ENCODE data around the gene RASGRP1. TPM values are rescaled to one million over a fixed set of nuclear protein-coding genes. Genes with fewer than 3 reads are reported as not detected.
A peak's percentile ranks its signal among the peaks of the same experiment; 100 is the strongest.

The RASGRP1 gene
- total RNA-seq, 1 experiment from 2014 or later = not detected

- DNase-seq (ENCODE audit: unreplicated experiment) = no peak
- TF ChIP-seq, protein P1, sequence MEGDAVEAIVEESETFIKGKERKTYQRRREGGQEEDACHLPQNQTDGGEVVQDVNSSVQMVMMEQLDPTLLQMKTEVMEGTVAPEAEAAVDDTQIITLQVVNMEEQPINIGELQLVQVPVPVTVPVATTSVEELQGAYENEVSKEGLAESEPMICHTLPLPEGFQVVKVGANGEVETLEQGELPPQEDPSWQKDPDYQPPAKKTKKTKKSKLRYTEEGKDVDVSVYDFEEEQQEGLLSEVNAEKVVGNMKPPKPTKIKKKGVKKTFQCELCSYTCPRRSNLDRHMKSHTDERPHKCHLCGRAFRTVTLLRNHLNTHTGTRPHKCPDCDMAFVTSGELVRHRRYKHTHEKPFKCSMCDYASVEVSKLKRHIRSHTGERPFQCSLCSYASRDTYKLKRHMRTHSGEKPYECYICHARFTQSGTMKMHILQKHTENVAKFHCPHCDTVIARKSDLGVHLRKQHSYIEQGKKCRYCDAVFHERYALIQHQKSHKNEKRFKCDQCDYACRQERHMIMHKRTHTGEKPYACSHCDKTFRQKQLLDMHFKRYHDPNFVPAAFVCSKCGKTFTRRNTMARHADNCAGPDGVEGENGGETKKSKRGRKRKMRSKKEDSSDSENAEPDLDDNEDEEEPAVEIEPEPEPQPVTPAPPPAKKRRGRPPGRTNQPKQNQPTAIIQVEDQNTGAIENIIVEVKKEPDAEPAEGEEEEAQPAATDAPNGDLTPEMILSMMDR (IDR thresholded peaks at IDR 0.05; ENCODE audit: unreplicated experiment) = no peak
- H3K27ac Mint-ChIP-seq (ENCODE audit: low read depth, unreplicated experiment) = no peak overlapping the region
- POLR2A ChIA-PET = no interaction called here
- no peaks in the 10 kb centered on the region for H3K27me3 Mint-ChIP-seq (ENCODE audit: insufficient read depth, unreplicated experiment)
- no peak overlapping the region for H3K4me3 Mint-ChIP-seq (ENCODE audit: unreplicated experiment)
- CTCF ChIA-PET = interaction anchor here (0.7 to 2.3 kb wide), 6 partner anchors 15 to 448 kb away, joined by 3 to 15 read pairs (median 4); no protein-coding TSS in a partner anchor
- intact Hi-C loops (cut with micrococcal nuclease) = no loop called here
- H3K4me1 Mint-ChIP-seq (ENCODE audit: insufficient read depth, unreplicated experiment) = peaks cover 32% of the 10 kb centered on the region
- BruUV-seq (replicated peaks) = no TSS peak
- peaks cover 6% of the 10 kb centered on the region for H3K36me3 Mint-ChIP-seq (ENCODE audit: insufficient read depth, unreplicated experiment)
- H3K9me3 Mint-ChIP-seq (ENCODE audit: unreplicated experiment) = no peaks in the 10 kb centered on the region
These were observed 106.0 kb downstream of the RASGRP1 start for GRCh38 chr15:38458646-38459045.

DNA sequence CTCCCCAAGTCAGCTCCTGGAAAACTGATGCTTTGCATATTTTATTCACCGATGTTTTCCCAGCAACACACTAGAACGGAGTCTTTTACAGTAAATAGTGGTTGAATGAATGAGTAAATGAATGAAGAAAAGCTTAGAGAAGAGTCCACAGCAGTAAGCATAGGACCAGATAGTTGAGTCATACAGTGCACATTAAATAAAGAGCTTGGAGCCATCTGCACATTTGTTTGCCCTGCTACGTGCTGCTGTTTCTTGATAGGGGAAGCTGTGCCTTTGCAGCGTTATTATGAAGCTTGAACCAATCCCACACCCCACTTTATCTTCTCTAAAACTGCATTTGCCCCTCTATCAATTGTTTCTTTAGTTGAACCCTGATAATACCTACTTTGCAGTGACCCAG lies 109.5 kb downstream of the RASGRP1 start:
- Mint-ChIP-seq H3K36me3 (ENCODE audit: insufficient read depth, unreplicated experiment) (peaks cover 6% of the 10 kb centered on the region), H3K27ac (ENCODE audit: low read depth, unreplicated experiment) (peak overlapping the region; percentile 97), H3K9me3 (ENCODE audit: unreplicated experiment) (no peaks in the 10 kb centered on the region), H3K27me3 (ENCODE audit: insufficient read depth, unreplicated experiment) (peaks cover 20% of the 10 kb centered on the region), H3K4me1 (ENCODE audit: insufficient read depth, unreplicated experiment) (peaks cover 27% of the 10 kb centered on the region), H3K4me3 (ENCODE audit: unreplicated experiment) (peak overlapping the region; percentile 91)
- CTCF ChIA-PET = interaction anchor here (0.6 to 3.9 kb wide), 17 partner anchors 8 to 459 kb away, joined by 3 to 50 read pairs (median 4); partner anchors contain the start of gene RASGRP1
- TF ChIP-seq, protein P1 (IDR thresholded peaks at IDR 0.05; ENCODE audit: unreplicated experiment) = no peak
- intact Hi-C loops (cut with micrococcal nuclease) = no loop called here
- no TSS peak for BruUV-seq (replicated peaks)
- DNase-seq (ENCODE audit: unreplicated experiment) = no peak
- POLR2A ChIA-PET = interaction anchor here (0.6 to 2.8 kb wide), 13 partner anchors 9 to 244 kb away, joined by 3 to 31 read pairs (median 7); partner anchors contain the start of gene SPRED1

DNA sequence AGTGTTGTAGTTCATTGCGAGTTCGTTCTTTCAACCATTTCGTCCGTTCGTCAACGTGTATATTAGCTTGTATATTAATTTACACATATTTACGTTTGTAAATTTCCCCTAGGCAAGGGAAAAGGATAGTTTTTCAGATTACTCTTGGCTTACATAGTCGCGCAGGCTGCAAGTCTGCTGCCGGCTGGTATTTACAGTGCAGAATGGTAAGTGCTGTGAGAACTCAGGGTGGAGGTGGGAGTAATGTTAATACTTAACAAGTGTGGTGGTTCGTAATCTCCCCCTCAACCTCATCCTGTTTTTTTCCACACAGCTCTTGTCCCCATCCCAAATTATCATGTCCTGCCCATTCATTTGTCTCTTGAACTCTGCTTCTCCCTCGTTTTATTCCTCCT lies 109.9 kb downstream of the RASGRP1 start:
- ChIA-PET CTCF (interaction anchor here (0.5 to 3.9 kb wide), 21 partner anchors 8 to 459 kb away, joined by 3 to 50 read pairs (median 4); partner anchors contain the start of gene RASGRP1), POLR2A (interaction anchor here (0.7 to 2.8 kb wide), 17 partner anchors 10 to 740 kb away, joined by 3 to 31 read pairs (median 6); partner anchors contain the start of gene SPRED1)
- TF ChIP-seq, protein P1 (IDR thresholded peaks at IDR 0.05; ENCODE audit: unreplicated experiment) = no peak
- Mint-ChIP-seq H3K4me3 (ENCODE audit: unreplicated experiment) (peak overlapping the region; percentile 91), H3K4me1 (ENCODE audit: insufficient read depth, unreplicated experiment) (peaks cover 23% of the 10 kb centered on the region), H3K36me3 (ENCODE audit: insufficient read depth, unreplicated experiment) (peaks cover 6% of the 10 kb centered on the region), H3K27me3 (ENCODE audit: insufficient read depth, unreplicated experiment) (peaks cover 24% of the 10 kb centered on the region), H3K27ac (ENCODE audit: low read depth, unreplicated experiment) (peak overlapping the region; percentile 97), H3K9me3 (ENCODE audit: unreplicated experiment) (no peaks in the 10 kb centered on the region)
- no peak for DNase-seq (ENCODE audit: unreplicated experiment)
- intact Hi-C loops (cut with micrococcal nuclease) = no loop called here
- no TSS peak for BruUV-seq (replicated peaks)

DNA sequence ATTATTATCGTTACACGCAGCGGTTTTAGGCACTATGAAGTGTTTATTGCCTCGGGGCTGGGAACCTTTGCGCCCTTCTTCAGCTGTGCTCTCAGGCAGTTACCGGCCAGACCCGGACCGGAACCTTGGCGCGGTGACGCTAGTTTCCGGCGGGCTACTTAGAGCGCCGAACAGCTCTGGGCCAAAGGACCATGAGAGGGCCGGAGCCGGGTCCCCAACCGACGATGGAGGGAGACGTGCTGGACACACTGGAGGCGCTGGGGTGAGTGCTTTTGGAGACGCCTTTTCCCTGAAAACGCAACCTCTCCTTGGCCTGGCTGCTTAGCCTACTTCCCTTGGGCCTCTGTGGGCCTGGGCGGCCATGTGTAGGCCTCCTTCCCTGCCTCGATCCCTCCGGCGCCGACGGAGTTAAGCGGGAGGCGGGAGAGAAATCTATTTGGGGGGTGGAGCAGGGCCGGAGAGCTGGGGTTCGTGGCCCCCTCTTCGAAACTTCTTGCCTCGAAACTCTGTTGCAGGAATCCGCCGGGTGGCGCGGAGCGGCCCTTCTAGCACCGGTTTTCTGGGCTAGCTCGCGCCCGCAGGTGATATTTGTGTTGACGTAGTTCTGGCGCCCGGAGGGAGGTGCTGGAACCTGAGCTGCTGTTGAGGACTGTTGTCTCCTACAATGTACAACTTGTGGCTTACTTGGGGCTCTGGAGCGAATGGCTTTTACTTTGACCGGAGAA lies 110.5 kb downstream of the RASGRP1 start, which contains the start of gene FAM98B:
FAM98B (plus strand) TSS at position 157 of the 725 bp plus-strand sequence; CDS start at position 192, 35 bp downstream.
- CTCF ChIA-PET = interaction anchor here (0.5 to 3.9 kb wide), 19 partner anchors 9 to 458 kb away, joined by 3 to 50 read pairs (median 3); no protein-coding TSS in a partner anchor
- DNase-seq (ENCODE audit: unreplicated experiment) = peak; percentile 90

More for the DNA sequence above, 110.5 kb downstream of the RASGRP1 start, which contains the start of gene FAM98B:
- peak within 1 kb of the TSS; percentile 91 for H3K4me3 Mint-ChIP-seq (ENCODE audit: unreplicated experiment)
- TF ChIP-seq, protein P1 (IDR thresholded peaks at IDR 0.05; ENCODE audit: unreplicated experiment) = no peak
- POLR2A ChIA-PET = interaction anchor here (0.7 to 2.8 kb wide), 17 partner anchors 10 to 741 kb away, joined by 3 to 31 read pairs (median 6); partner anchors contain the start of gene SPRED1
- peaks cover 3% of the 10 kb centered on the region for H3K36me3 Mint-ChIP-seq (ENCODE audit: insufficient read depth, unreplicated experiment)
- TSS peak; percentile 54 for BruUV-seq (replicated peaks)
- no peaks in the 10 kb centered on the region for H3K9me3 Mint-ChIP-seq (ENCODE audit: unreplicated experiment)
- peaks cover 20% of the 10 kb centered on the region for H3K4me1 Mint-ChIP-seq (ENCODE audit: insufficient read depth, unreplicated experiment)
- intact Hi-C loops (cut with micrococcal nuclease) = no loop called here
- peak within 1 kb of the TSS; percentile 97 for H3K27ac Mint-ChIP-seq (ENCODE audit: low read depth, unreplicated experiment)
- H3K27me3 Mint-ChIP-seq (ENCODE audit: insufficient read depth, unreplicated experiment) = peaks cover 30% of the 10 kb centered on the region
